ENCODE data around the gene SPECC1. TPM values are rescaled to one million over a fixed set of nuclear protein-coding genes. Genes with fewer than 3 reads are reported as not detected.

The SPECC1 gene
- total and polyA plus RNA-seq, 2 of the 13 experiments (the other 11 are each of a cell fraction or from before 2014, with no cell fraction given) = 2.3 to 6.9 TPM

GRCh38 chr17:20244671-20245070 is 235.5 kb downstream of the SPECC1 start (continued):
- TF ChIP-seq ZNF142 (CRISPR knock-in tag; IDR thresholded peaks at IDR 0.05) (no peak), AFF4 (CRISPR knock-in tag; IDR thresholded peaks at IDR 0.05) (no peak), MXD3 (CRISPR knock-in tag; IDR thresholded peaks at IDR 0.05) (no peak), TCF12 (IDR thresholded peaks at IDR 0.05) (no peak), TCF12 (CRISPR knock-in tag; IDR thresholded peaks at IDR 0.05) (no peak), DNMT1 (CRISPR knock-in tag; IDR thresholded peaks at IDR 0.05) (no peak)
